Gastrocnemius medialis (tissue), 4 donors: ENCODE data around the gene PPCDC. TPM values are rescaled to one million over a fixed set of nuclear protein-coding genes. Genes with fewer than 3 reads are reported as not detected.

Experiments used
- ATAC-seq, 2 donors: fragments of 150-250 bp; one replicate each; pipeline ENCODE4 v1.9.1; 2016
- DNase-seq, 2 donors: peaks; one replicate each; pipeline ENCODE4 v3.0.0-alpha.2; 2019
- H3K27ac ChIP-seq, 4 donors: fragments of 200-600 bp; sonication (generic); 1 replicate in 1 of 4; 2 replicates in 3 of 4; pipeline ENCODE4 v1.5.1; 2016 to 2018; ENCODE audit warnings: mild to moderate bottlenecking in 2 of 4, moderate library complexity in 1 of 4
- H3K27me3 ChIP-seq, 3 donors: fragments of 200-600 bp; sonication (generic) in 2 of 3; 1 replicate in 1 of 3; 2 replicates in 2 of 3; pipeline versions ENCODE4 v1.5.1 to v1.6.0; 2016 to 2019; ENCODE audit warnings: mild to moderate bottlenecking in 1 of 3, moderate library complexity in 1 of 3
- H3K36me3 ChIP-seq, 2 donors: fragments of 200-600 bp; sonication (generic) in 1 of 2; one replicate each; pipeline ENCODE4 v1.5.1; 2017 to 2018
- H3K4me1 ChIP-seq, 2 donors: fragments of 200-600 bp; sonication (generic) in 1 of 2; one replicate each; pipeline ENCODE4 v1.5.1; 2016 to 2017; ENCODE audit warnings: mild to moderate bottlenecking in 2 of 2
- H3K4me3 ChIP-seq, 4 donors: fragments of 200-600 bp; sonication (generic) in 3 of 4; 1 replicate in 1 of 4; 2 replicates in 3 of 4; pipeline ENCODE4 v1.5.1; 2016 to 2019; ENCODE audit warnings: mild to moderate bottlenecking in 2 of 4
- H3K9me3 ChIP-seq, 3 donors: fragments of 200-600 bp; sonication (generic) in 2 of 3; 1 replicate in 1 of 3; 2 replicates in 2 of 3; pipeline ENCODE4 v1.5.1; 2016 to 2019
- CTCF ChIP-seq, 5 experiments: fragments of 450-650 bp in 3 of 5; fragments of 200-600 bp in 2 of 5; sonication (generic) in 2 of 5; IDR thresholded peaks in 4 of 5; conservative IDR thresholded peaks in 1 of 5; 1 replicate in 4 of 5; 2 replicates in 1 of 5; pipeline ENCODE4 v1.5.1; 2016 to 2019; ENCODE audit warnings: antibody characterized with exemption in 5 of 5, mild to moderate bottlenecking in 3 of 5, moderate library complexity in 3 of 5
- POLR2A ChIP-seq, 2 donors: fragments of 450-650 bp; IDR thresholded peaks; one replicate each; pipeline ENCODE4 v1.6.1; 2017; ENCODE audit warnings: antibody characterized with exemption in 2 of 2, mild to moderate bottlenecking in 2 of 2, moderate library complexity in 2 of 2
- in situ Hi-C, 4 donors: fragments of 200-750 bp; cut with MboI; loops; one replicate each; pipeline versions ENCODE4 v1.15.0 to v1.8.0; 2017; ENCODE audit warnings: low sequenced_read_pairs in 4 of 4
- intact Hi-C: fragments of 100-400 bp; cut with DNase I; formaldehyde crosslinking; loops from one replicate; pipeline ENCODE4 v1.15.1; 2023; ENCODE audit warnings: low total_unique reads
- total RNA-seq, 4 donors: library from RNA; depleted of rRNA; stranded (reverse); fragments of >200 nt; gene quantifications; one replicate each; pipeline versions ENCODE4 v1.1.0 to v1.2.3, GENCODE V29; 2016

PPCDC gene
- total RNA-seq, 4 donors from 2014 or later = 5.5 to 20.2 (median 11.9) TPM

- H3K36me3 ChIP-seq = no peaks in the 10 kb centered on the region
- H3K4me1 ChIP-seq = no peaks in the 10 kb centered on the region
- H3K27me3 ChIP-seq = peaks cover 0 to 4% (median 0%) of the 10 kb centered on the region in 3 donors
- no peak for ATAC-seq
- intact Hi-C loops = no loop called here
- H3K27ac ChIP-seq = no peak overlapping the region
- in situ Hi-C loops = no loop called here
- no peak for DNase-seq
- H3K4me3 ChIP-seq = no peak overlapping the region
- no peaks in the 10 kb centered on the region for H3K9me3 ChIP-seq
- TF ChIP-seq CTCF (IDR thresholded peaks at IDR 0.05 in 4 of 5, conservative IDR thresholded peaks at IDR 0.05 in 1 of 5) (no peak), POLR2A (IDR thresholded peaks at IDR 0.05) (no peak)
Measured at GRCh38 chr15:74989527-74989926, 33.9 kb upstream of the PPCDC start.

GRCh38 chr15:74992619-74993018 lies 30.8 kb upstream of the PPCDC start:
- no peak for TF ChIP-seq CTCF (IDR thresholded peaks at IDR 0.05 in 4 of 5, conservative IDR thresholded peaks at IDR 0.05 in 1 of 5)
- TF ChIP-seq POLR2A (IDR thresholded peaks at IDR 0.05) = no peak
- Histone ChIP-seq H3K4me3 (no peak overlapping the region), H3K9me3 (no peaks in the 10 kb centered on the region), H3K36me3 (no peaks in the 10 kb centered on the region), H3K4me1 (peaks cover 4 to 10% of the 10 kb centered on the region in 2 donors), H3K27me3 (peaks cover 19 to 22% (median 21%) of the 10 kb centered on the region in 3 donors), H3K27ac (no peak overlapping the region)
- in situ Hi-C loops = no loop called here
- ATAC-seq (no peak), DNase-seq (no peak)
- intact Hi-C loops = no loop called here

- ATAC-seq = no peak
- Histone ChIP-seq H3K36me3 (no peaks in the 10 kb centered on the region), H3K9me3 (no peaks in the 10 kb centered on the region), H3K4me1 (peaks cover 4 to 10% of the 10 kb centered on the region in 2 donors), H3K27me3 (peaks cover 23 to 28% (median 26%) of the 10 kb centered on the region in 3 donors), H3K4me3 (no peak overlapping the region), H3K27ac (no peak overlapping the region)
- no peak for DNase-seq
- in situ Hi-C loops = no loop called here
- intact Hi-C loops = no loop called here
- TF ChIP-seq POLR2A (IDR thresholded peaks at IDR 0.05) (no peak), CTCF (IDR thresholded peaks at IDR 0.05 in 4 of 5, conservative IDR thresholded peaks at IDR 0.05 in 1 of 5) (no peak)
Measured at GRCh38 chr15:74994236-74994635, 29.2 kb upstream of the PPCDC start.

GRCh38 chr15:74994685-74995084 lies 28.7 kb upstream of the PPCDC start:
- Histone ChIP-seq H3K4me1 (peaks cover 4 to 10% of the 10 kb centered on the region in 2 donors), H3K27me3 (peaks cover 23 to 33% (median 26%) of the 10 kb centered on the region in 3 donors), H3K36me3 (no peaks in the 10 kb centered on the region), H3K9me3 (no peaks in the 10 kb centered on the region), H3K27ac (no peak overlapping the region), H3K4me3 (no peak overlapping the region)
- TF ChIP-seq POLR2A (IDR thresholded peaks at IDR 0.05) (no peak), CTCF (IDR thresholded peaks at IDR 0.05 in 4 of 5, conservative IDR thresholded peaks at IDR 0.05 in 1 of 5) (no peak)
- in situ Hi-C loops = no loop called here
- ATAC-seq (no peak), DNase-seq (no peak)
- intact Hi-C loops = no loop called here

GRCh38 chr15:74995182-74995778 lies 28.1 kb upstream of the PPCDC start, which contains the start of gene SCAMP5:
TSS of gene SCAMP5 (plus strand) at chr15:74995563. CDS start at chr15:75011840, 16,277 bp downstream.
- Histone ChIP-seq H3K9me3 (no peaks in the 10 kb centered on the region), H3K4me3 (peak within 1 kb of the TSS; percentile 48 to 56 (median 52)), H3K36me3 (no peaks in the 10 kb centered on the region), H3K27ac (no peak within 1 kb of the TSS), H3K4me1 (peaks cover 4 to 10% of the 10 kb centered on the region in 2 donors), H3K27me3 (peaks cover 23 to 34% (median 26%) of the 10 kb centered on the region in 3 donors)
- in situ Hi-C loops = no loop called here
- intact Hi-C loops = no loop called here
- TF ChIP-seq POLR2A (IDR thresholded peaks at IDR 0.05) (no peak), CTCF (IDR thresholded peaks at IDR 0.05 in 4 of 5, conservative IDR thresholded peaks at IDR 0.05 in 1 of 5) (no peak)
- DNase-seq (peak; percentile 68 to 76), ATAC-seq (peak; percentile 82 to 85)
